NCI-H2171 (cell line): ENCODE results near the gene ATXN3L.

Source experiments
- DNase-seq: peaks from one replicate; lab custom pipeline; 2025; lab: John Stamatoyannopoulos, UW

Gene ATXN3L

DNA sequence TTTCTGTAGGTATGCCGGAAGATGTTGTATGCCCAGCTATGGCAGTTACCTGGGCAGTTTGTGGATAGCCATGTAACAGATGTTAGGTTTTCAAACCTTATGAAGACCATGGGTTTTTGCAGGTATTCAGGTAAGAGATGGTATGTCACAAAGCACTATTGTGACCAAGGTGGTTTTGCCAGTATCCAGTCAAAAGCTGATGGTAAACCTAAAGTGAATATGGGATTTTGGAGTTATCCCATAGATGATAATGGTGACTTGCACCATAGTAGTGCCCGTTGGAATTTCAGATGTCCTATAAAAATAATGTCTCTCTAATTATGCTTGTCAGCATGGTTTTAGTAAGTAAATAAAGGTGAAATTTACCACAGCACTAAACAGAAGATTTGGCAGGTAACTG is at the start of gene ATXN3L:
Gene ATXN3L, minus strand, starts transcription at position 101 of the 400 bp plus-strand sequence. CDS start 119 bp downstream, outside the sequence.
- no peak for DNase-seq

DNA sequence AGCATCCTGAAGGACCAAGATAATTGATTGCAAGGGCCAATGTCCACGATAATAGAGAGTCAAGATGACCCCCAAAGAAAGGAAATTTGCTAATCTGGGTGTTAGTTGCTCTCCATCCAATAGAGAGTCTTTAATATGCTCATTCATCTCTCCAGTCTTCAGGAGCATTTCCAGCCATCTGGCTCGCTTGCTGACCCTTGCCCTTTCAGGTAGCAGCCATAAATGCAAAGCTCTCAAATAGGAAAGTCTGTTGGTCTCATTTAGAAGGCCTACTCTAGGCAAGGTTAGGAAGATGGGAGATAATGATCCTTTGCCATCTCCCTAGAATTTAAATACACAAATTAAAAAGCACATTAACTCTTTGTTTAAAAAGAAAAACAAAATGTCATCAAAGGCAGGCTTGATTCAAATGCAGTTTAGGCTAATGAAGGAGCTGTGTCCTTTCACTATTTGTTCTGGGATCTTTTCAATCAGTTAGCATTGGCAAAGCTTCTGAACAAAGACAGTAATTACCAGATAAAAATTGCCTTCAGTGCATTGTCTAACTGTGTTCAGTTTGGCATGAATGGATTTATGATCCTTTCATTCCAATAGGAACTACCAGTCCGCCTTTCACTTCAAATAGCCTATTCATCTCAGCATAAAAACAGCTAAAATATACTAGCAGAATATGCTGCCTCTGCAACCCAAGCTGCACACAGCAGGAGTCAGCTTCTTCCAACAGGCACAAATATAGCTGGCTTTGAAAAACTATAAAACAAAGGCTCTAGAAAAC is 49.6 kb upstream of the ATXN3L start:
- no peak for DNase-seq

DNA sequence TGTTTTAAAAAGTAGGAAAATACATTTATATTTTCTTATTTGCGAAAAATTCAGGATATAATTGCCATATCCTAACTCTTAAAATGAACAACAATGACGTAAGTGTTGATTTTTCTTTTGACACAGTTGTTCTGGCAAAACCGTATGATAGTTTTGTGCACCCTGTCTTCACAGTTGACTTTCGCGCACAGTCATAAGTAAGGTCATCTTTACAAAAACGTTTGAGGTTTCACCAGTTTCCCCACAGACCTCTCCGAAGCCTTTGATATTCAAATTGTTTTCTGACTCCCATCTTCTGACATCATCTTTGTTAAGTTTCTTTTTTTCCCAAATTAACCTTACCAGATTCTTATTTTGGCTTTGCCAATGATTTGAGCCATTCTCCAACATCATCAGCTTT is 48.1 kb upstream of the ATXN3L start:
- DNase-seq = no peak

DNA sequence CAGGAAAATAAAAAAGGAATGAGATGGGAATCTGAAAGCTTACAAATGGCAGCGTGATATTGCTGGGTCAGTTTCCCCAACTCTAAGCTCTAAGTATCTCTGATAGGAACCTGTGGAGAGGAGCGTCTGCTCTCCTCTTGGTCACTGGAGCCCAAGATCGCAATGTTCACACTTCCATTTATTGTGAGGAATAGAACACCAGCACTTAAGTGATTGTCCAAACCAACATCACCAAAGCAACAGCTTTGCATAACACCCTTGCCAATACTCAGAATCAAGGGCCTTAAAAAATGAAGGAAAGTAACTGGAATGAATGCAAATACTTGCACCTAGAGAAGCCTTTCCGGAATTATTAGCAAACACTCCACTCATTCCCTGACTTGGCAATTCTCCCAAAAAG is 46.8 kb upstream of the ATXN3L start:
- no peak for DNase-seq

DNA sequence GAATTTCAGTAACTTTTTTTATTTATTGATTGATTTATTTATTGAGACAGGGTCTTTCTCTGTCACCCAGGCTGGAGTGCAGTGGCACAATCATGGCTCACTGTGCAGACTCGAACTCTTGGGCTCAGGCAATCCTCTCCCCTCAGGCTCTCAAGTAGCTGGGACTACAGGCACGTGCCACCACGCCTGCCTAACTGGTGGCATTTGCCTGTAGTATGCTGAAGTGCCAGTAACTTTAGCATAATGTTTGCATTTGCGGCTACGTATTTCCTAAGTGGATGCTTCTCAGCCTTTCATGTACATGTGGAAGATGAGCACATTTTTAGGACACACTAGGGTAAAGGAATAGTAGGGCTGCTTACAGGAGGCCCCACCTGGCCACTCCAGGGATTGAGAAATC is 45.3 kb upstream of the ATXN3L start:
- DNase-seq = no peak

DNA sequence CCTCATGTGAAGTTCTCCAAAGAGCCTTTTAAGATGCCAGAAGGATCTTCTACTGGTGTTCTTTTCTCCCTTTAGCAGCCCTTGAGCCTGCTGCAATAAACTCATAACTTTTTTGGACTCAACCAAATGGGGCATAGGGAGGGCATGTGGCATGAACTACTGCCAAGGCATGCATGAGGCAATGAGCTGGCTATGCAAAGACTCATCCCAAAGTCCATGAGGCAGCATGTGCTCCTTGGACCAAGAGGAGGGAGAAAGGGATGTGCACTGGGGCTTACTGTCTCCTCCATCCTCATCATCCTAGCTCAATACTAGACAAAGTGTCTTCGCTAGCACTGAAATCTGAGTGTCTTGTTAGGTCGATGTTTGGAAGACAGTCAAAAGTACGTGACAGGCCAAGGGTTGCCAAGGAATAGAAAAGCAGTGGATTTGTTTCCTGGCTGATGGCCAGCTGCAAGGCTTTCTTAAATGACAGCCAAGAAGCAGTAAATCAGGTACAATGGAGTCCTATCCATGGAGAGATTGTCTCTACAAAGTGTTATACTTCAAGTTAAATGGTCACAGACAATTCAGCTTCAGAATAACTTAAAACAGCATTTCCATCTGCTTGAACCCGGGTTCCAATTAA is 44.5 kb upstream of the ATXN3L start:
- DNase-seq = no peak

DNA sequence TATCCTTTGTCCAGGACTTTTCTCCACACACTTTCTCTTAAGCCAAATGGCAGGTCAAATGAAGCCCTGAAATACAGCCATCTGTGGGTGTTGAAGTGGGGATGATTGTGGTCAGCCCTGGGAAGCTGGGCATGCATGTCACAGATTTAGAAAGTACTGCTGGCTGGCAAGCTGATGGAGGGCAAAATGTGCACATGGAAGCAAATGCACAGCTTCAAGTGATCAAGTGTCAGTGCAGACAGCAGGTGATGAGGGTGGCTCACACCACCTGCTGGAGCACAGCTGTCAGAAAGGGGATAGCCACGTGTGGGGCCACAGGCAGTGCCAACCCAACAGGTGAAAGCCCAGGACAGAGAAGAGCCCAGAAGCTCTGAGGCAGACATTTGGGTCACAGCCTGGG is 40.3 kb upstream of the ATXN3L start:
- DNase-seq = peak; percentile 33

DNA sequence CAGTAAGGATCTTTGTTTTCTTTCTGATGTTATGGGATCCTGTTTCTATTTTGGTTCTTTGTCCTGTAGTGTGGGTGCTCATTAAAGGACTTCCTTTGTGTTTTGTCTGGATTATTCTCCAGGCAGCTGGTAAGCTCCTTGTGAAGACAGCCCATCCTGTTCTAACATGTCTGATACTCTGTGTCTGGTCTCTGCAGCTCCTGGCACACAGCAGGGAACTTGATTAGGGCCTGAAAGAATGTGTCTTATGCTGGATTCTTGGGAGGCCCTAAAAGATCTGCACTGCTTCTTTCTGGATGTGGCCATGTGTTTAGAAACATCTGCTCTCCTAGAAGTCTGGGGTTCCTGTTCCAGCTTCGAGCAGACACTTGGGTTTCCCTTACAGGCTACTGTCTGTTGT is 38.1 kb upstream of the ATXN3L start:
- DNase-seq = peak; percentile 69

DNA sequence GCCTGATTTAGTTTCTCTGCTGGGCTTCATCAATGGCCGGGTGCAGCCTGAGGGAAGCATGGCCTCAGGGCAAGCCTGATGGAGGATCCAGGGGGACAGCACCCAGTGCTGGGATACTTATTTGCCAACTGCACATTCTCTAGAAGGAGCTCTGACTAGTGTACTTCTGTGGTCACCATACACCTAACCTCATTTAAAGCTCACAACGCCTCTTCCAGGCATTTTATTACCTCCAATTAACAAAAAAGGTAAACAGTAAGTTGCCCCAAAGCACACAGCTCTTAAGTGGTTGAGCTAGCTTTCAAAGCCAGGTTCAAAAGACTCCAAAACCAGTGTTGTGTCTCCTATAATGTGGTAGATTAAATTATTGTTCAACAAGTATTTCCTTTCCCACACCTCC is 26.8 kb upstream of the ATXN3L start:
- no peak for DNase-seq

DNA sequence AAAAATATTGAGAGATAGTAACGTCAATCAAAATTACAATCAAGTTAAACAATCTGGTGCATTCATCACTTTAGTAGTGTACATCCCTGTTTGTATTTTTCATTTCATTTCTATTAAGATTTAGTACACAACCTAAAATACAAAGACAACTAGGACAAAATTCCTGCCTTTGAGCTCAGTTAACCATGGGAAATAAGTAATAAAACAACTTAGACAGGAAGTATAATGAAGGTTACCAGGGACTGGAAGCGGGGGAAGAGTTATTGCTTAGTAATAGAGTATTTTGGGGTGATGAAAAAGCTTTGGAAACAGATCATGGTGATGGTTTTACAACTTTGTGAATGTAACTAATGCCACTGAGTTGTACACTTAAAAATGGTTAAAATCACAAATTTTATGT is 25.6 kb upstream of the ATXN3L start:
- no peak for DNase-seq

DNA sequence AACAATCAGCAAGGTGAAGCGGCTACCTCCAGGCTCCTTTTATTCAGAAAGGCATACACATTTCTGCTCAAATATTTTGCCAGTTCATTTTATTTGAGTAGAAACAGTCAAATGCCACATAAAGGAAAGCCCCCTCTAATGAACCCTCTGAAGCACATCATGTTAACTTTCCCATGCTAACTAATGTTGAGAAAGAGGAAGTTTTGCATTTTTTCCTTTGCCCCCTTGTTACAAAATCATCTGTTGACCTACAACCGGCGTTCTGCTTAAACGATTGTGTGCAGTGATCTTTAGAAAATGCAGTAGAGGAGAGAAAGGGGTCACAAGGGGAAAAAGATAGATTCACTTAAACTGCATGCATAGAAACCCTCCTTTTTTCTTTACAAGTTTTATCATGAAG is 25.2 kb upstream of the ATXN3L start:
- no peak for DNase-seq

DNA sequence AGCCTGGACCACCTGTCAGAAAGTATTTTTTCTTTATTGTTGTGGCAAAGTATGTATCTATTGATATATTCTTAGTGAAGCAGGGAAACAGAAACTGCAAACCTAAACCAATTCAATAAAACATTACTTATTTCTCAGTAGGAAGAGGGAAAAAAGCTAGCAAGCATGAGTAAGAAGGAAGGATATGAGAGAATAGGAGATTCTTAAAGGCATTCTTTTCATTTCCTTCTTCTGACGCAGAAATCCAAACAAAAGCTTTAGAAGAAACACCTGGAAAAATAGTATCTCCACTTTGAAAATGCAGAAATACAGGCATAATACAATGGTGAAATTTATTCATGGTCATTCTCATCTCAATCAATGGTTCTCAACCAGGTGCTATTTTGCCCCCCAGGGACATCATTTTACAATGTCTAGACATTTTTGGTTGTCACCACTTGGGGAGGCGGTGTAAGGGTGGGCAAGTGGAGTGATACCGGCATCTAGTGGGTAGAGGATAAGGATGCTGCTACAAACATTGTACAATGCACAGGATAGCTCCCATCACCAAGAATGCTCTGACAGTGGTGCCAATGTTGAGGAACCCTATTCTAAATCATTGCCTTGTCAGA is 21.7 kb upstream of the ATXN3L start:
- DNase-seq = no peak

DNA sequence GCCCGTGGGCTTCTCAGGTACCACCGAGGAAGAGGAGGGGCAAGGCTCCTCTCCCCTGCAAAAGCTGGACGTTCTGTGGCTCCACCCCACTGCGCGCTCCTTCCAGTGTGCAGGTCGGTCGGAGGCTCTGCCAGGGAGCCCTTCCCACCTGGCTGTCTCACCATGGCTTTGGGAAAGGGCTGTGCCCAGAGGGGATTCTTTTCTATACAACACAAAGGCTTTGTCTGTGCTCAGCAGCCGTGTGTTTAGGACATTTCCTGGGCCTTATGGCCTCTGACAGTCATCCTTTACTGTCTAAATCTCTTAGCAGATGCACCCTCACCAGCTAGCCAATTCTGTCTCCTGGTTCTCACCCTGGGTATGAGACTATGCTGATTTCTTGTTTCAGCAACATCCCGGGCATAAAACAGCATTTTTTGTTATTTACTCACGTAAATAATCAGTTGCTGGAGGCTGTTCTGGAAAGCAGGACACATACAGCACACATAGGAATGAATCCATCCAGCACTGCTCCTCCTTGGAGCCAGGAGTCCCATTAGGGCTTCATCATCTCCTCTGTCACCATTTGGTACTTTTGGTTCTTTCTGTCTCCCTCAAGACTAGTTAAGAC is 20.4 kb upstream of the ATXN3L start:
- no peak for DNase-seq

DNA sequence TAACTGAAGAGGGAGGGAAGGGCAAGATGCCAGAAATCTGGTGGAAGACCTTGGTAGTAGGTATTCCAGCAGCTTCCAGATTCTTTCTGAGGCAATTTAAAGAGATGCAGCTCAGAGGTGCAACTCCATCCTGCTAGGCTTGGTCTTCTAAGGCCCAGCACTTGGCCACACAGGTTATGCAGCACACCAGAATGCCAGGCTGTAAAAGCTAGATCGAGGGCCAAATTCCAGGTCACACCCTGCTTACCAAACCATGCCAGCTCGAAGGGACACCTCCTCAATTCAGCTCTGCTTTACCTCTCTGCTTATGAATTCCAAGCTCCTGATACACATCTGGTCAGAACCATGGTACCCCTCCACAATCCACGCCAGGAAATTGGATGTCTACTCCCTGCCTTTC is 19.8 kb upstream of the ATXN3L start:
- no peak for DNase-seq

DNA sequence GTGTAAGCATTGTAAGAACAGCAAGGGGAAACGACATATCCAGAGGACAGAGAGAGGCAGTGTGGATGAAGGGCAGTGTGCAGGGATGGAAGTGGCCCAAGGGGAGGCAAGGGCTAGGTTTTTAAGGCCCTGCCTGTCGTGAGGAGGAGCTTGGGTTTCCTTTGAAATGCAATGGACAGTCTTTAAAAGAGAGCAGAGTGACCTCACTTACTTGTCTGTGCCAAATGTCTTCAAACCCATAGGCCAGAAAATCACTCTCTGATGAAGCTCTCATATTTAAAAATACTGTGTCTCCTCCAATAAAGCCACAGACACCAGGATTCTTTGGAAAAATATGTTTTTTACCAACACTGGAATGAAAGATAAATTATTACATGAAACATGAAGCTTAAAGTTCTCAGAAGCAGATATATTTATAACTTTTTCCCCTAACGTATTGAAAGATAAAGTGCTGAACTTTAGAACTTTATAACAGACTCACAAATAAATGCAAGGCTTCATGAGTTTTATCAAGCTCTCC is 19.2 kb upstream of the ATXN3L start:
- no peak for DNase-seq

DNA sequence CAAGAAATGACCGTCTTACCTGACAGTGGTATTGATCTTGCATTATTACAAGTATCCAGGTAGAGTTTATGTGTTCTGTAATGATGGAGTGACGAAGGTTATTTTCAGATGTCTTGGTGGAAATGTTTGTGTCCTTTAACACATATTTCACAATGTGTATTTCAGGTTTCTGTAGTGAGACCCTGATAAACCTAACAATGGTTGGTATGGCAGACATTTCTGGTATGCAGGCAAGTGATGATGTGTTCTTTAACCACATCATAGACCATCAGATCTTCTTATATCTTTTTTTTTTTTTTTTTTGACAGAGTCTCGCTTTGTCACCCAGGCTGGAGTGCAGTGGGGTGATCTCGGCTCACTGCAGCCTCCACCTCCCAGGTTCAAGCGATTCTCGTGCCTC is 14.6 kb upstream of the ATXN3L start:
- no peak for DNase-seq

DNA sequence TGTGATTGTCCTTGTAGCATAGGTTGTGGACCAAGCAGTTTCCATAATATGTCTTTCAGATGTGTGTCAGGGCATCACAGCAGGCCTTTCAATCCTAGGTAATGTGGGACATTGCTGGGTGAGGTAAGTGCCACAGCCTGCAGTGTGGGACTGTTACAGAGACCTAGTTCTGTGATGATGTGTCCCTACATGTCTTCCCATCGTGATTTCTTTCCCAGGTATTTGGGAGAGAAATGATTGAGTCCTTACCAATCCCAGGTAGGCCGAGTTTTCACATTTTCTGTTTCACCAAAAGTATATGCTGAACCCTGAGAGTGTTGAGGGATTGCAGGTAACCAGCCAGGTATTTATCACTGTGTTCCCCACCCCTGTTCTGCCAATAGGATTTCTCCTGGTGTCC is 10.6 kb upstream of the ATXN3L start:
- DNase-seq = no peak

DNA sequence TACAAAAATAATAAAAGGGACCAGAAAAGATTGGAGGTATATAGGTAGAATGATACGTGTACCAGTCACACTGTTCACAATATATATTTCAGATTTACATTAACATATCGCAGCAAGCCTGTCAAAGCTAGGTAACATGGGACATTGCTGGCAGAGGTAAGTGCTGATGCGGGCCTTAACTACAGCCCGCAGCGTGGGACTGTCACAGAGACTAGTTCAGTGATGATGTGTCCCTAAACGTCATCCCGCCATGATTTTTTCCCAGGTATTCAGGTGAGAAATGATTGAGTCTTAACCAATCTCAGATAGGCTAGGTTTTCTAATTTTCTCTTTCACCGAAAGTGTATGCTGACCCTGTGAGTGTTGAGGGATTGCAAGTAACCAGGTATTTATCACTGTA is 7.8 kb upstream of the ATXN3L start:
- no peak for DNase-seq

DNA sequence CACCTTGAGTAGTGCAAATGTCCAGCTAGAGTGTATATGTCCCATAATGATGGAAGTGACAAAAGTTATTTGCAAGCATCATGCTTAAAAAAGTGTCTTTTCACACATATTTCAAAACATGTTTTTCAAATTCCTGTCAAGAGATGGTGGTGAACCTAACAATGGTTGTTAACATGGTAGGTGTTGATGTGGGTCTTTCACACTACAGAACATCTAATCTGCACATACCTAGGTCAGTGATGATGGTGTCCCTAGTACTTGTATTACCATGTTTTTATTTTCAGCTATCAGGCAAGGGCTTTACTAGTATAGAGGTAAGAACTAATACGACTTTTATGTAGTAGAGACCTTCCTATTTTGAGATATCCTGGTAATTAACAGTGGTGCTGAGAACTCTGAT is 3.4 kb upstream of the ATXN3L start:
- DNase-seq = no peak

DNA sequence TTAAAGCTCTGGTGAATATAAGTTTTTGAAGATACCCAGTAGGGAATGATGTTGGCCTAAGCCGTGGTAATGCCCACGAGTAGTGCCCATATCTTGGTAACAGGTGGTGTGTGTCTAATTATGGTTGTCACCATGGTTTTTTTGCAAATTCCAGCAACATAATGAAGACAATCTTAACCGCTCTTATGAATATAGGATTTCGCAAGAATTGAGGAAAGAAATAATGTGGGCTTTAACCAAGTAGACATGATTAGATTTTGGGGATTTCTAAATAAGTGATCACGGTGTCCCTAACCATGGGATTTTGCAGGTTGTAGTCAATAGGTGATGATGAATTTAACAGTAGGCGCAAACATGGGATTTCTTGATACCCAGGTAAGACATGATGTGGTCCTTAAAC is 2.5 kb downstream of the ATXN3L start:
- DNase-seq = no peak

DNA sequence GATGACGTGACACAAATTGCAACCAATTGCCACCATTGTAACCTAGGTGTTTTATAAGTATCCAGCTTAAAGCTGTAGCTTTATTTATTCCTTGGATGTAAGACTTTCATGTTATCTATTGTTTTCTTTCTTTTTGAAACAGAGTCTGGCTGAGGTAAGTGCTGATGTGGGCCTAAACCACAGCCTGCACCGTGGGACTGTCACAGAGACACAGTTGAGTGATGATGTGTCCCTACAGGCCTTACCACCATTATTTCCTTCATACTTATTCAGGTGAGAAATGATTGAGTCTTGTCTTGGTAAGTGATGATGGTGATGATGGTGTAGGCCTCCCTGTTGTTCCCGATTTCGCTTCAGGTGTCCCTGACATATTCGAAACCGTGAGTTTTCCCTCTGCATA is 8.3 kb downstream of the ATXN3L start:
- no peak for DNase-seq

DNA sequence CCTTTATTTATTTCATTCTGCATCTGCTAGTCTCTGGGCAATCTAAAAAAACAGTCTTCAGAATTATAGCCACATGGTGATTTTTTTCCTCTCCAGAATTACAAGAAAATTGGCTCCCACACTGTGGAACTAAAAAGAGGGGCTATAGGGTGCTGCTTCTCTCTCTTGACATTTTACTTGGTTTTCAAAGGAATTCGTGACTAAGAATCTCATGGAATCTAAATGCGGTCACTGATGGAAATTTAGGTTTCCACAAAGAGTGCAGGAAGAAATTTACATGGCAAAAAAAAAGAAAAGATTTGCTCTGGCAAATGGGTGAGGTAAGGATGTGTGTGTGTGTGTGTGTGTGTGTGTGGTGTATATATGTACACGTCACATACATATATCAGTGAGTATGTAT is 10.2 kb downstream of the ATXN3L start:
- DNase-seq = no peak

DNA sequence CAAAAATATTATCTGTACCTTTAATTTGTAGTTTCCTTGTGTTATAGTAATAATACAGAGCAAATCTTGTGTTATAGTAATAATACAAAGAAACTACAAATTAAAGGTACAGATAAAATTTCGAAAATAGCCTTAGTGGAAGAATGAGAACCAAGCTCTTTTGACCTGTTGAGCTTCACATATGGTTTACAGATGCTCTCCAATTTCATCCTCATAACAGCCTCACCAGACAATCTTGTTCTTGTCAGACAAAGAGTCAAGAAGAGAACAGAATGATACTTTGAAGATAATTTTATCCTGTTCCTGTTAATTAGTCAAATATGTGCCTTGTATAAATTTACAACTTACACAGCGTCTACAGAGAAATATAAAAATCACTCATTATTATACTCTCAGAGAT is 12.8 kb downstream of the ATXN3L start:
- no peak for DNase-seq
